Epithelial cell of proximal tubule (primary cell): ENCODE results near the gene MCM6. TPM values are rescaled to one million over a fixed set of nuclear protein-coding genes. Genes with fewer than 3 reads are reported as not detected.

ENCODE experiments used
- DNase-seq: peaks from one replicate; pipeline ENCODE4 v3.0.0-alpha.2; 2011; ENCODE audit warnings: low read depth
- H3K4me3 ChIP-seq: 2 replicates; pipeline ENCODE4 v1.5.1; 2011; ENCODE audit warnings: low read depth, mild to moderate bottlenecking, low read length
- total RNA-seq: library from RNA; depleted of rRNA; stranded (reverse); fragments of >200 nt; gene quantifications from 2 replicates; pipeline ENCODE4 v1.2.3, GENCODE V29; 2015
- TF ChIP-seq, protein P1 (sequence below): conservative IDR thresholded peaks from 2 replicates; pipeline ENCODE4 v1.5.1; 2012; ENCODE audit warnings: low read depth, mild to moderate bottlenecking, low read length

Gene MCM6
- total RNA-seq, 1 donor from 2014 or later = 37.8 TPM

- no peak for DNase-seq
- no peak overlapping the region for H3K4me3 ChIP-seq
- TF ChIP-seq, protein P1, sequence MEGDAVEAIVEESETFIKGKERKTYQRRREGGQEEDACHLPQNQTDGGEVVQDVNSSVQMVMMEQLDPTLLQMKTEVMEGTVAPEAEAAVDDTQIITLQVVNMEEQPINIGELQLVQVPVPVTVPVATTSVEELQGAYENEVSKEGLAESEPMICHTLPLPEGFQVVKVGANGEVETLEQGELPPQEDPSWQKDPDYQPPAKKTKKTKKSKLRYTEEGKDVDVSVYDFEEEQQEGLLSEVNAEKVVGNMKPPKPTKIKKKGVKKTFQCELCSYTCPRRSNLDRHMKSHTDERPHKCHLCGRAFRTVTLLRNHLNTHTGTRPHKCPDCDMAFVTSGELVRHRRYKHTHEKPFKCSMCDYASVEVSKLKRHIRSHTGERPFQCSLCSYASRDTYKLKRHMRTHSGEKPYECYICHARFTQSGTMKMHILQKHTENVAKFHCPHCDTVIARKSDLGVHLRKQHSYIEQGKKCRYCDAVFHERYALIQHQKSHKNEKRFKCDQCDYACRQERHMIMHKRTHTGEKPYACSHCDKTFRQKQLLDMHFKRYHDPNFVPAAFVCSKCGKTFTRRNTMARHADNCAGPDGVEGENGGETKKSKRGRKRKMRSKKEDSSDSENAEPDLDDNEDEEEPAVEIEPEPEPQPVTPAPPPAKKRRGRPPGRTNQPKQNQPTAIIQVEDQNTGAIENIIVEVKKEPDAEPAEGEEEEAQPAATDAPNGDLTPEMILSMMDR = no peak
Measured at GRCh38 chr2:135863233-135863632, 13.0 kb downstream of the MCM6 start.

DNA sequence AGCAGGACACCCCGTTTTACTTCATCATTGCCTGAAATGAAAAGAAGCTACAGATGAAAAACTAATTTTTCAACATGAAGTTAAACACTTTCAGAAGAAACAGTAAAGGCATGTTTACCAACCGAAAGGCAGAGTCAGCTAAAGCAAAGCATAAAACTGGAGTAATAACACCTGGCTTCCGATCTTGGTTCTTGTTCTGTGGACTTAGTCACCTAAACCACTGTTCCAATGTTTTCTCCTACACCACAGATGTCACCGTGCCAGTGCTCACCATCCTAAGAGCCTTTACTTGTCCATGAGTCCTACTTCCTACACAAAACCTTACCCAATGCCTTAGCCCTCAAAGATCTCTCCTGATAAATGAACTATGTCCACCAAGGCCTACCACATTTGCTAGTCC, 13.5 kb downstream of the MCM6 start:
- TF ChIP-seq, protein P1 = no peak
- DNase-seq = no peak
- H3K4me3 ChIP-seq = no peak overlapping the region

DNA sequence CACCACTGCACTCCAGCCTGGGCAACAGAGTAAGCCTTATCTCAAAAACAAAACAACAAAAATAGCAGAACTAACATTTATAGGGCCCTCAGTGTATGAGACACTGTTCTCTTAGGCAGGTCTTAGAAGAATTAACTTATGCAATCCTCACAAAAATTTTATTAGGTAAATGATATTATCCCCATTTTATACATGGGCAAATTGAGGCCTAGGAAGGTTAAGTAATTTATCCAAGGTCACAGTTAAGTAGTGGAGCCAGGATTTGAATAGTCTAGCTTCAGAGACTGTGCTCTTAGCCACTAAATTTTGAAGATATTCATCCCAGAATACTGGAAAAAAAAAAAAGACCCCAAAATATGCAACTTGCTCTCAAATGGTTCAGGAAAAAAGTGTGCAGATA, 22.8 kb downstream of the MCM6 start:
- DNase-seq = no peak
- no peak overlapping the region for H3K4me3 ChIP-seq
- TF ChIP-seq, protein P1 = no peak

DNA sequence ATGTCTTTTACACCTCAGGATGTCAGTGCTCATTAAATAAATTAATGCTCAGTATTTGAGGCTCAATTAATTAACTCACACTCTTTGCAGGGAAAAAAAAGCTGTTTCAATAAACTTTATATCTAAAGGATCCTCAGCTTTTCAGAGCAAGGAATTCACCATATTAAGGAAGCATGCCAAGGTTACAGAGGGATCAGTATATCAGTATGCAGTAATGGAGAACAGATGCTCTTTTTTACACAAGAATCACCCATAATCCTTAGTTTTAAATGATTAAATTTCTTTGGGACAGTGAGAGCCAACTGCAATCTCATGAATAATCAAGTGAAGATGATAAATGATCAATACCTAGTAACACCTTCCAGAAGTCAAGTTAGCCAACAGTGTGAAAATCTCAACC, 24.4 kb downstream of the MCM6 start:
- TF ChIP-seq, protein P1 = no peak
- no peak for DNase-seq
- no peak overlapping the region for H3K4me3 ChIP-seq

DNA sequence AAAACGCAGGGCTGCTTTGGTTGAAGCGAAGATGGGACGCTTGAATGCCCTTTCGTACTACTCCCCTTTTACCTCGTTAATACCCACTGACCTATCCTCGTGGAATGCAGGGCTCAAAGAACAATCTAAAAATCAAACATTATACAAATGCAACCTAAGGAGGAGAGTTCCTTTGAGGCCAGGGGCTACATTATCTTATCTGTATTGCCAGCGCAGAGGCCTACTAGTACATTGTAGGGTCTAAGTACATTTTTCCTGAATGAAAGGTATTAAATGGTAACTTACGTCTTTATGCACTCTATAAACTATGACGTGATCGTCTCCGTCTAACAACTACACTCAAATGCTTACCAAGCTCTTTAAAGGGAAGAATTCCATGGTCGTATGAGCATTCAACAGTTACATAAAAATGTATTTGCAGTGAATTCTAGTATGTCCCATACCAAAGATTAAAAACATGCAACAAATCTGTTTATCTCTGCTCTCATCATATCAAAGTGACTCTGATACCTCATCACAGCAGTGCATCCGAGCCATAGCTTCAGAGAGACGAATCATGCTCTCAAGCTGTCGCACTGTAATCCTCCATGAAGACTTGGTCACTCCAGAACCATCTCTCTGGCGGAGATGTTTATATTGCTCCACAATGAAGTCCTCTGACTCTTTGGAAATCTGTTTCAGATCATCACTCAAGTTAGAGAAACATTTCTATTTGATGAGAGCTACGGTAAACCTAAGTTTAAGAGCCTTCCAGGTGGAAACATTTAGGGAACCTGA, 25.2 kb downstream of the MCM6 start:
- TF ChIP-seq, protein P1 = no peak
- no peak overlapping the region for H3K4me3 ChIP-seq
- no peak for DNase-seq

- TF ChIP-seq, protein P1 = no peak
- no peak for DNase-seq
- no peak overlapping the region for H3K4me3 ChIP-seq
Measured at GRCh38 chr2:135849087-135849486, 27.2 kb downstream of the MCM6 start.

GRCh38 chr2:135845997-135846396, 30.2 kb downstream of the MCM6 start:
- DNase-seq = no peak
- H3K4me3 ChIP-seq = no peak overlapping the region
- TF ChIP-seq, protein P1 = no peak
